Fibroblast of lung (primary cell): Measurements from ENCODE around the gene REPS1.

Experiments used
- EZH2 ChIP-seq: IDR thresholded peaks from 2 replicates; pipeline ENCODE4 v1.5.1; 2012; ENCODE audit warnings: low read length, control low read depth, mild to moderate bottlenecking; ENCODE audit errors: missing control alignments
- TF ChIP-seq, protein P1 (sequence below), 2 donors: IDR thresholded peaks in 1 of 2; conservative IDR thresholded peaks in 1 of 2; 1 replicate in 1 of 2; 2 replicates in 1 of 2; pipeline ENCODE4 v1.5.1; 2011 to 2012; ENCODE audit warnings: low read length in 2 of 2, control low read depth in 1 of 2, inconsistent platforms in 1 of 2, low read depth in 1 of 2, mild to moderate bottlenecking in 1 of 2

DNA sequence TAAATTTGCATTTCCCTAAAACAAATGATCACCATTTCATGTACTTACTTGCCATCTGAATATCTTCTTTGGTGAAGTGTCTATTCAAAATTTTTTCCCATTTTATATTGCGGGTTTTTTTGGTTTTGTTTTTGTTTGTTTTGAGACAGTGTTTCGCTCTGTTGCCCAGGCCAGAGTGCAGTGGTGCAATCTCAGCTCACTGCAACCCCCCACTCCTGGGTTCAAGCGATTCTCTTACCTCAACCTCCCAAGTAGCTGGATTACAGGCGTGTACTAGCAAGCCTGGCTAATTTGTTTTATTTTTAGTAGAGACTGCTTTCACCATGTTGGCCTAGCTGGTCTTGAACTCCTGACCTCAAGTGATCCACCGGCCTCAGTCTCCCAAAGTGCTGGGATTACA is 9.1 kb upstream of the REPS1 start:
- TF ChIP-seq, protein P1, sequence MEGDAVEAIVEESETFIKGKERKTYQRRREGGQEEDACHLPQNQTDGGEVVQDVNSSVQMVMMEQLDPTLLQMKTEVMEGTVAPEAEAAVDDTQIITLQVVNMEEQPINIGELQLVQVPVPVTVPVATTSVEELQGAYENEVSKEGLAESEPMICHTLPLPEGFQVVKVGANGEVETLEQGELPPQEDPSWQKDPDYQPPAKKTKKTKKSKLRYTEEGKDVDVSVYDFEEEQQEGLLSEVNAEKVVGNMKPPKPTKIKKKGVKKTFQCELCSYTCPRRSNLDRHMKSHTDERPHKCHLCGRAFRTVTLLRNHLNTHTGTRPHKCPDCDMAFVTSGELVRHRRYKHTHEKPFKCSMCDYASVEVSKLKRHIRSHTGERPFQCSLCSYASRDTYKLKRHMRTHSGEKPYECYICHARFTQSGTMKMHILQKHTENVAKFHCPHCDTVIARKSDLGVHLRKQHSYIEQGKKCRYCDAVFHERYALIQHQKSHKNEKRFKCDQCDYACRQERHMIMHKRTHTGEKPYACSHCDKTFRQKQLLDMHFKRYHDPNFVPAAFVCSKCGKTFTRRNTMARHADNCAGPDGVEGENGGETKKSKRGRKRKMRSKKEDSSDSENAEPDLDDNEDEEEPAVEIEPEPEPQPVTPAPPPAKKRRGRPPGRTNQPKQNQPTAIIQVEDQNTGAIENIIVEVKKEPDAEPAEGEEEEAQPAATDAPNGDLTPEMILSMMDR (conservative IDR thresholded peaks at IDR 0.05 in 1 of 2, IDR thresholded peaks at IDR 0.05 in 1 of 2; ENCODE audit: low read depth in 1 of 2, low read length in 2 of 2) = no peak
- TF ChIP-seq EZH2 = no peak
